Brain microvascular endothelial cell (primary cell): Measurements from ENCODE around the gene C11orf86.
"Not testable (repeated sequence)": the region's sequence is repeated elsewhere in the genome, so short reads cannot be mapped to it uniquely, and the experiment has no call there.

ENCODE experiments used
- DNase-seq: peaks from one replicate; pipeline ENCODE4 v3.0.0-alpha.2; 2020
- H3K27ac ChIP-seq: fragments of 250-450 bp; sonication (Bioruptor Pico); 2 replicates; pipeline ENCODE4 v1.5.1; 2020; ENCODE audit warnings: mild to moderate bottlenecking, moderate library complexity
- H3K27me3 ChIP-seq: fragments of 250-450 bp; sonication (Bioruptor Pico); replicated peaks from 2 replicates; pipeline ENCODE4 v1.5.1; 2020; ENCODE audit warnings: mild to moderate bottlenecking
- H3K36me3 ChIP-seq: fragments of 250-450 bp; sonication (Bioruptor Pico); replicated peaks from 2 replicates; pipeline ENCODE4 v1.5.1; 2020; ENCODE audit warnings: mild to moderate bottlenecking
- H3K4me3 ChIP-seq: 2 replicates; pipeline ENCODE4 v1.5.1; 2011; ENCODE audit warnings: low read depth, mild to moderate bottlenecking, control low read depth, low read length, moderate library complexity
- in situ Hi-C: cut with HindIII; loops from 2 replicates; pipeline ENCODE4 v1.10.0; 2017; ENCODE audit warnings: low sequenced_read_pairs, low pct_ligation_motif_present
- TF ChIP-seq, protein P1 (sequence below): IDR thresholded peaks from 2 replicates; pipeline ENCODE4 v1.5.1; 2011; ENCODE audit warnings: low read depth, mild to moderate bottlenecking, moderate library complexity, low read length, control low read depth, inconsistent platforms; ENCODE audit errors: missing control alignments

The C11orf86 gene

DNA sequence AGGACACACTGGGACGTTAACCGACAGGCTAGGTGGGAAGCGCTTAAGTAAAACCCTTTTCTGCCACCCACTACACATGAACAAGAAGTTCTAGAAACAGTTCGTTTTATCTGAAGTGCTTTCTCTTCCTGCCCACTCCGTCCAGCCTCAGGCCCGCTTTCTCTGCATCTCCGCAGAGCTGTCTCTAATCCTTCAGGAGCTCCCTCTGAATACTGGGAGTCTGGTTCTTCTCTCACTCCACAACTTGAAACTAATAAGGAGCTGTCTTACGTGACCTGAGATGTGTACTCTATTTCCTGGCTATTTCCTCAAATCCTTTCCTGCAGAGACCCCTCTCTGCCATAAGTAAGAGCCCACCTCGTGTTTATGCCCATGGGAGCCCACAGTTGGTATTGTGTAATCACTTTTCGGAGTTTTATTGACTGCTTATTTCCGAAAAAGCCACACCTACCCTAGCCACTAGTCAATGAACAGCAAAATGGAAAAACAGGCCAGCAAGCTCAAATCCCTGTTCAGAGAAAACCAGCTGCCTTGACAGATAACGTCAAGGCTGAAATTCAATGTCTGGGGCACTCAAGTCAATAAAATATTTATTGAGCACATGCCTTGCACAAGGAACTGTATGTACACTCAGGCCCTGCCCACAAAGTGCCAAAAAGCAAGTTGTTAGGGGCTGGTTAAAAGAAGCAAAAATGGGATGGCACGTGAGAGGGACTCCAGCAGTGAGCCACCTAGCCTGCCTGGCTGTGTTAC, 21.8 kb upstream of the C11orf86 start:
- Histone ChIP-seq H3K27ac (no peak overlapping the region), H3K27me3 (no peaks in the 10 kb centered on the region), H3K36me3 (no peaks in the 10 kb centered on the region), H3K4me3 (no peak overlapping the region)
- in situ Hi-C loops = no loop called here
- no peak for DNase-seq
- TF ChIP-seq, protein P1, sequence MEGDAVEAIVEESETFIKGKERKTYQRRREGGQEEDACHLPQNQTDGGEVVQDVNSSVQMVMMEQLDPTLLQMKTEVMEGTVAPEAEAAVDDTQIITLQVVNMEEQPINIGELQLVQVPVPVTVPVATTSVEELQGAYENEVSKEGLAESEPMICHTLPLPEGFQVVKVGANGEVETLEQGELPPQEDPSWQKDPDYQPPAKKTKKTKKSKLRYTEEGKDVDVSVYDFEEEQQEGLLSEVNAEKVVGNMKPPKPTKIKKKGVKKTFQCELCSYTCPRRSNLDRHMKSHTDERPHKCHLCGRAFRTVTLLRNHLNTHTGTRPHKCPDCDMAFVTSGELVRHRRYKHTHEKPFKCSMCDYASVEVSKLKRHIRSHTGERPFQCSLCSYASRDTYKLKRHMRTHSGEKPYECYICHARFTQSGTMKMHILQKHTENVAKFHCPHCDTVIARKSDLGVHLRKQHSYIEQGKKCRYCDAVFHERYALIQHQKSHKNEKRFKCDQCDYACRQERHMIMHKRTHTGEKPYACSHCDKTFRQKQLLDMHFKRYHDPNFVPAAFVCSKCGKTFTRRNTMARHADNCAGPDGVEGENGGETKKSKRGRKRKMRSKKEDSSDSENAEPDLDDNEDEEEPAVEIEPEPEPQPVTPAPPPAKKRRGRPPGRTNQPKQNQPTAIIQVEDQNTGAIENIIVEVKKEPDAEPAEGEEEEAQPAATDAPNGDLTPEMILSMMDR = no peak

DNA sequence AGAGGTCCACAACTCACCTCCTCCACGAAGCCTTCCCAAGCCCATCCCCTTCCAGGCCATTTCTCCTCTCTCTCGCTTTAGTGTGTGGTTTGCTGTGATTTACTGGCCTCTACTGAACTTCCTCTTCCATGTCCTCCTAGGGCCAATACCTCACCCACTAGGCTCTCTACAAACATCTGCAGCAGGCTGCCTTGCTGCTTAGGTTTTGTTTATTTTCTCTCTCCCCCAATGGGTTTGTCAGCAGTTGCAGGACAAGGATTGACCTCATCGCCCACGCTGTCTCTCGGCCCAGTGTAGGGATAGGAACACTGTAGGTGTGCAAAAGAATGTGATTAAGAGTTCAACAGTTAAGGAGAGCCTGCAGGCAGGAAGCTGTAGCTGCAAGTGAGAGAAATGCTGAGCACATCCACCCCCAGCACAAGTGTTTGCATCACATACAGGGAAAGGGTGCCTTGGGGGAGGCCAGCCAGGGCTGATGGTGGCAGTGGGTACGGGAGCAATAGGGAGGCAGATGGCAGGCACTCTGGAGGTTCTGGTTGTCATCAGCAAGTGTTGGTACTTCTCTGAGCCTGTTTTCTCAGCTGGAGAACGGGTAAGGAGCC, 18.3 kb upstream of the C11orf86 start:
- TF ChIP-seq, protein P1 = peak; percentile 54
- H3K36me3 ChIP-seq = no peaks in the 10 kb centered on the region
- in situ Hi-C loops = no loop called here
- H3K4me3 ChIP-seq = no peak overlapping the region
- DNase-seq = peak; percentile 75
- no peaks in the 10 kb centered on the region for H3K27me3 ChIP-seq
- H3K27ac ChIP-seq = peak overlapping the region; percentile 39

DNA sequence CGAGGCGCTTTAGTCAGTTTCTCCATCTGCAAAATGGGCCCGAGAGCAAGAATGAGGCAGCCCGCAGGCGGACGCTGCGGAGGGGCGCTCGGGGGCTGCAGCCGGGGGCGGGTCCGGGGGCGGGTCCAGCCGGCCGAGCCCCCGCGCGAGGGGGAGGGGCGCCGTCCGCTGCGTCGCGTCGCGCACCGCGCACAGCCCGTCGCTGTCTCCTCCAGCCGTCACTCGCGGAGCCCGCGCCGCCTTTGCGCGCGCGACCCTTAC, 17.2 kb upstream of the C11orf86 start:
- in situ Hi-C loops = no loop called here
- TF ChIP-seq, protein P1 = no peak
- Histone ChIP-seq H3K4me3 (peak overlapping the region; percentile 64), H3K36me3 (no peaks in the 10 kb centered on the region), H3K27ac (peak overlapping the region; percentile 79), H3K27me3 (no peaks in the 10 kb centered on the region)
- no peak for DNase-seq

DNA sequence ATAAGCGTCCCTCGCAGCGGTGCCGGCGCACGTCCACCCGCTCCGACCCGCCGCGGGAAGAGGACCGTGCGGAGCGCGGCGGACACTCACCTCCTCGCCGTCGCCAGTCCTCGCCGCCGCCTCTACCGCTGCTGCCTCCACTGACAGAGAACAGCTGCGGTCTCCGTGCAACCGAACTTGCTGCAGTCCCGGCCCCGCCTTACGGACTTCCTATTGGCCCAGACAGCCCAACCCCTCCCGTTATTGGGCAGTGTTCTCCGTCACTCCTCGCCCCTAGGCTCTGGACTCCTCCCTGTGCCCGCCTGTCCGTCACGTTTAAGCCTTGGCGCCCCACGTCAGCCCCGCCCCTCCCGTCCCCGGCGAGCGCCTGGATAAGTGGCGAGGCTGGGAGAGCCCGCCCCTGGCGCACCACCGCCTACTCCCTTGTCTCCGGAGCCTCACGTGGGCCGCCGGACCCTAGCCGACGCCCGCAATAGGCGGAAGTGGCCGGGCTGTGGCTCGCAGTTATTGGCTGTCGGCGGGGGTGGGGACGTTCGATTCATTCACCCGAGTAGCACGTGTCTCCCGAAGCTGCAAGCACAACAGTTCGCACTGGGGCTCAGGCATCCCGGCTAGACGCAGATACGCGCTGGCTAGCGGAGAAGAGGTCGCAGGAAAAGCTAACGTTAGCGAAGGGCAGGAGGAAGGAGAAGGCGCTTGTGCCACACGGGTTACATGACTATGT, 16.7 kb upstream of the C11orf86 start, which contains the start of gene PC:
TSS of gene PC (minus strand) at position 152 of the 724 bp plus-strand sequence. CDS start 86,224 bp downstream, outside the sequence.
- in situ Hi-C loops = no loop called here
- Histone ChIP-seq H3K27ac (peak within 1 kb of the TSS; percentile 79), H3K27me3 (no peaks in the 10 kb centered on the region), H3K4me3 (peak within 1 kb of the TSS; percentile 64), H3K36me3 (no peaks in the 10 kb centered on the region)
- peak; percentile 100 for DNase-seq
- TF ChIP-seq, protein P1 = no peak

DNA sequence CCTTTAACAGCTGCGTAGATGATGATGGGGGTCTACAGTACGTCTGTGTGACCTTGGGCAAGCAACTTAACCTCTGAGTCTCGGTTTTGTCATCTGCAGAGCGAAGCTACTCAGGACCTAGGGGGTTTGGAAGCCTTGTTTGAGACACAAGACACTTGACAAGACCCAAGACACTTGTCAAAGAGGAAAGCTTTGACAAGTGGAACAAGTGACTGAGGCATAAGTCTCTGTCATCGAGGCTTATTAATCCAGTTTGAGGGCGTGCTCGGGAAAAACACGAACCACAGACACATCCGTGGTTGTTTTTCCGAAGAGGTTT, 16.2 kb upstream of the C11orf86 start:
- Histone ChIP-seq H3K27ac (no peak overlapping the region), H3K27me3 (no peaks in the 10 kb centered on the region), H3K4me3 (peak overlapping the region; percentile 30), H3K36me3 (no peaks in the 10 kb centered on the region)
- TF ChIP-seq, protein P1 = no peak
- in situ Hi-C loops = no loop called here
- no peak for DNase-seq

DNA sequence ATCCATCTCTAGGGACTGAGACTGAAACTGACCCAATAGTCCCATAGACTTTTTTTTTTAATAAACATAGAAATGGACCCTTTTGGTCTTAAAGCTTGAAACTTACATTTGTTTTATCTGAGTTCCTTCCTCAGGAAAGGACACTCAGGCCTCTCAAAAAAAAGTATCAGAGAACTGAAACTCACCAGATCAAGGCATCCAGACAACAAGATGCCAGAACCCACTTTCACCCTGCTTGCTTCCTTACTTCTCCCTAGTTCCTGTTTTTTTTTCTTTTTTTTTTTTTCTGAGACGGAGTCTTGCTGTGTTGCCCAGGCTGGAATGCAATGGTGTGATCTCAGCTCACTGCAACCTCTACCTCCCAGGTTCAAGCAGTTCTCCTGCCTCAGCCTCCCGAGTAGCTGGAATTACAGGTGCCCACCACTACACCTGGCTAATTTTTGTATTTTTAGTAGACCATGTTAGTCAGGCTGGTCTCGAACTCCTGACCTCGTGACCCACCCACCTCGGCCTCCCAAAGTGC, 13.4 kb upstream of the C11orf86 start:
- H3K36me3 ChIP-seq, DNase-seq, in situ Hi-C loops, H3K27ac ChIP-seq, H3K27me3 ChIP-seq, H3K4me3 ChIP-seq: not testable (repeated sequence)
